K562 (cell line): ENCODE measurements around the gene POPDC2. TPM values are rescaled to one million over a fixed set of nuclear protein-coding genes. Genes with fewer than 3 reads are reported as not detected.

Experiments used
- ATAC-seq: fragments of 200-7000 bp; cut with Tn5 transposase; 3 replicates; pipeline ENCODE4 v1.9.1; 2020; ENCODE audit warnings: moderate library complexity
- BruUV-seq: library from RNA; stranded (reverse); fragments of 400-500 nt; replicated peaks from 2 replicates; lab custom pipeline; 2021; lab: Mats Ljungman, UMichigan
- CTCF ChIA-PET: fragments of 300-600 bp; formaldehyde crosslinking; extraction: SDS; loops from one replicate; lab custom pipeline; 2021; ENCODE audit warnings: low intra/inter-chr PET ratio; lab: Yijun Ruan, JAX
- POLR2A ChIA-PET: fragments of 300-600, 350-650 bp; sonication (Branson Sonifier 250); formaldehyde crosslinking; extraction: SDS; loops from one replicate; lab custom pipeline; 2021; ENCODE audit warnings: antibody characterized with exemption, inconsistent platforms; lab: Yijun Ruan, JAX
- DNase-seq, 4 experiments: peaks; one replicate each; pipeline versions ENCODE4 v3.0.0 to v3.0.0-alpha.2; 2011 to 2018; ENCODE audit warnings: low spot score in 3 of 4, mixed read lengths in 3 of 4; ENCODE audit errors: extremely low read depth in 1 of 4
- FAIRE-seq: peaks from 2 replicates; lab custom pipeline; 2011; peaks lifted over from hg19 to GRCh38; lab: Jason Lieb, UNC
- H2AFZ ChIP-seq: 2 replicates; pipeline ENCODE4 v1.6.0; 2011; ENCODE audit warnings: low read depth, low read length, control low read depth, inconsistent platforms
- H3K27ac ChIP-seq: fragments of 200-600 bp; 3 replicates; pipeline ENCODE4 v1.8.0; 2011; ENCODE audit warnings: low read depth, mild to moderate bottlenecking, control low read depth, inconsistent platforms, low read length, moderate library complexity, mixed read lengths; ENCODE audit errors: extremely low read depth
- H3K27me3 ChIP-seq, 2 experiments: fragments of 300-600 bp in 1 of 2; 2 replicates in 1 of 2; 3 replicates in 1 of 2; pipeline versions ENCODE4 v1.6.0 to v1.8.0; 2011; ENCODE audit warnings: inconsistent platforms in 2 of 2, low read length in 2 of 2, mild to moderate bottlenecking in 1 of 2, mixed read lengths in 1 of 2, moderate library complexity in 1 of 2; ENCODE audit not compliant: control insufficient read depth in 2 of 2, insufficient read depth in 2 of 2
- H3K36me3 ChIP-seq: fragments of 300-600 bp; 3 replicates; pipeline ENCODE4 v1.8.0; 2011; ENCODE audit warnings: mild to moderate bottlenecking, low read length, inconsistent platforms; ENCODE audit not compliant: control insufficient read depth, insufficient read depth
- H3K4me1 ChIP-seq, 2 experiments: fragments of 200-600 bp in 1 of 2; replicated peaks in 1 of 2; 2 replicates in 1 of 2; 3 replicates in 1 of 2; pipeline versions ENCODE4 v1.5.1 to v1.8.0; 2011; ENCODE audit warnings: inconsistent platforms in 2 of 2, low read length in 2 of 2, mild to moderate bottlenecking in 1 of 2, mixed read lengths in 1 of 2, moderate library complexity in 1 of 2; ENCODE audit not compliant: control insufficient read depth in 2 of 2, insufficient read depth in 2 of 2
- H3K4me2 ChIP-seq: 2 replicates; pipeline ENCODE4 v1.6.1; 2011; ENCODE audit warnings: low read length, control low read depth, inconsistent platforms, mixed read lengths; ENCODE audit not compliant: insufficient read depth
- H3K4me3 ChIP-seq: fragments of 200-600 bp; sonication (generic), shearing (Covaris generic); 2 replicates; pipeline ENCODE4 v1.5.1; 2016; ENCODE audit warnings: control low read depth, inconsistent platforms
- H3K79me2 ChIP-seq: fragments of 200-600 bp; 3 replicates; pipeline ENCODE4 v1.8.0; 2011; ENCODE audit warnings: low read length, inconsistent platforms; ENCODE audit not compliant: control insufficient read depth, insufficient read depth
- H3K9ac ChIP-seq, 2 experiments: 2 replicates each; pipeline versions ENCODE4 v1.6.0 to v1.6.1; 2011; ENCODE audit warnings: low read depth in 2 of 2, low read length in 2 of 2, control low read depth in 1 of 2, inconsistent platforms in 1 of 2, mild to moderate bottlenecking in 1 of 2, mixed read lengths in 1 of 2; ENCODE audit not compliant: insufficient read depth in 1 of 2
- H3K9me1 ChIP-seq: one replicate; pipeline ENCODE4 v1.6.0; 2011; ENCODE audit warnings: inconsistent platforms, mild to moderate bottlenecking, low read length, moderate library complexity; ENCODE audit not compliant: control insufficient read depth, insufficient read depth
- H3K9me3 ChIP-seq: replicated peaks from 2 replicates; pipeline ENCODE4 v1.5.1; 2011; ENCODE audit warnings: low read depth, low read length, inconsistent platforms; ENCODE audit not compliant: control insufficient read depth, insufficient read depth
- H4K20me1 ChIP-seq: replicated peaks from 2 replicates; pipeline ENCODE4 v1.6.1; 2011; ENCODE audit warnings: low read length, inconsistent platforms, mixed read lengths; ENCODE audit not compliant: control insufficient read depth, insufficient read depth
- CREBBP ChIP-seq: IDR thresholded peaks from one replicate; pipeline ENCODE4 v1.6.1; 2012; ENCODE audit warnings: low read depth, mild to moderate bottlenecking, control low read depth, inconsistent platforms, low read length
- ESRRB ChIP-seq: fragments of 250-450 bp; sonication (Bioruptor Pico); IDR thresholded peaks from 2 replicates; pipeline ENCODE4 v1.5.0; 2020; ENCODE audit warnings: mild to moderate bottlenecking, moderate library complexity, borderline replicate concordance
- HDAC1 ChIP-seq, 2 experiments: fragments of 450-650 bp; IDR thresholded peaks; 2 replicates each; pipeline ENCODE4 v1.6.1; 2016 to 2017; ENCODE audit warnings: inconsistent platforms in 1 of 2, mild to moderate bottlenecking in 1 of 2, moderate library complexity in 1 of 2
- MCM7 ChIP-seq, 2 experiments: fragments of 450-650 bp; IDR thresholded peaks; 2 replicates each; pipeline ENCODE4 v1.6.1; 2016 to 2018
- NBN ChIP-seq: fragments of 450-650 bp; IDR thresholded peaks from 2 replicates; pipeline ENCODE4 v1.6.1; 2016; ENCODE audit warnings: low read depth, mild to moderate bottlenecking
- RBM22 ChIP-seq: fragments of 200-400 bp; formaldehyde crosslinking; IDR thresholded peaks from 2 replicates; pipeline ENCODE4 v1.6.1; 2018; ENCODE audit warnings: low read length, low read depth; ENCODE audit not compliant: poor library complexity, severe bottlenecking
- SNIP1 ChIP-seq: fragments of 450-650 bp; IDR thresholded peaks from 2 replicates; pipeline ENCODE4 v1.7.1; 2017; ENCODE audit warnings: low read depth, mild to moderate bottlenecking
- SREBF1 ChIP-seq: fragments of 150-350 bp; IDR thresholded peaks from 2 replicates; pipeline ENCODE4 v1.6.1; 2014; ENCODE audit warnings: antibody characterized with exemption, low read depth, low read length, borderline replicate concordance
- ZNF124 ChIP-seq: sonication (generic); formaldehyde crosslinking; IDR thresholded peaks from 2 replicates; pipeline ENCODE4 v1.8.1; 2022; ENCODE audit warnings: missing genetic modification reagents
- WGBS: fragments of 100-300 bp; shearing (Covaris generic); methylation state at CpG from one replicate; pipeline ENCODE4 v1.1.6; 2016; ENCODE audit warnings: low coverage, mixed read lengths; ENCODE audit not compliant: insufficient coverage; ENCODE audit errors: missing lambda C conversion rate; 5-methylcytosine and 5-hydroxymethylcytosine counted together
- in situ Hi-C: fragments of 300-500 bp; cut with MboI; formaldehyde crosslinking; loops from 4 replicates; pipeline ENCODE4 v1.15.0; 2018; ENCODE audit warnings: inconsistent platforms, mixed read lengths
- intact Hi-C: fragments of 100-400 bp; cut with micrococcal nuclease; formaldehyde crosslinking; loops from 2 replicates; pipeline ENCODE4 v1.14.2; 2022
- polyA plus RNA-seq, 8 experiments: library from polyadenylated mRNA; depleted of rRNA in 4 of 8; stranded (reverse) in 5 of 8; unstranded in 3 of 8; fragments of >200 nt; fragmentation: Nextera tagmentation in 2 of 8; fragmentation: Illumina TruSeq in 1 of 8; extraction: Ambion mirVana in 2 of 8; extraction: Trizol in 1 of 8; gene quantifications; 2 replicates each; pipeline versions ENCODE4 v1.2.1 to v1.2.3, GENCODE V29; 2011 to 2014; ENCODE audit warnings: inconsistent platforms in 1 of 8, missing spikeins in 1 of 8
- total RNA-seq, 7 experiments: library from RNA; depleted of rRNA in 6 of 7; stranded (reverse); fragments of >200 nt in 6 of 7; fragmentation: Illumina TruSeq in 2 of 7; extraction: Trizol in 2 of 7; gene quantifications; 2 replicates each; pipeline versions ENCODE4 v1.2.1 to v1.2.3, GENCODE V29; 2011 to 2021; ENCODE audit warnings: low replicate concordance in 1 of 7
- TF ChIP-seq, protein P1 (sequence below), 3 experiments: IDR thresholded peaks in 2 of 3; conservative IDR thresholded peaks in 1 of 3; 2 replicates each; pipeline ENCODE4 v1.5.1; 2011 to 2012; ENCODE audit warnings: low read length in 3 of 3, mild to moderate bottlenecking in 3 of 3, control low read depth in 2 of 3, improper control_type of control experiment in 1 of 3, inconsistent platforms in 1 of 3, low read depth in 1 of 3, mixed read lengths in 1 of 3, moderate library complexity in 1 of 3; ENCODE audit not compliant: insufficient read depth in 2 of 3

The POPDC2 gene
- total and polyA plus RNA-seq, 9 of the 15 experiments (the other 6 are each of a cell fraction or from before 2014, with no cell fraction given) = 0.08 to 0.32 (median 0.13) TPM; not detected in 4

DNA sequence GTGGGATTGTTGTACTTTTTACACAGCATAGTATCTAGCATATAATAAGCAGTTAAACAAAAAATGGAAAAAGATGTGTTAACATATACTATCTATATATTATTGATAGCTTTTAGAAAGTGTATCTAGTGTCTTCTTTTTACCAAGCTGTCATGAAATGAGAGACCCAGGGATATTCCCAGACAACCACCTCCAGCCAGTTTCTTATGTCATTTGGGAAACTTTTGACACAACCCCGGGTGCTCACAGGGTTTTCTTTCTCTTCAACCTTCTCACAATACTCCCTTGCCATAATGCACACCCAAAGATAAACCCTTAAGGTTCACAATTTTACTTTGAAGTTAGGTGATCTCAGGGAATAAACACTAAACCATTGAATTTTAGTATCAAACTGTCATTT, 67.5 kb downstream of the POPDC2 start:
- in situ Hi-C loops = no loop called here
- ChIA-PET POLR2A (no interaction called here), CTCF (no interaction called here)
- Histone ChIP-seq H2AFZ (no peak overlapping the region), H3K9me1 (no peaks in the 10 kb centered on the region), H3K4me1 (peaks cover 0 to 5% of the 10 kb centered on the region in 2 experiments; a peak in 3 of 5 replicates), H3K27me3 (no peaks in the 10 kb centered on the region), H4K20me1 (no peaks in the 10 kb centered on the region), H3K79me2 (no peaks in the 10 kb centered on the region), H3K27ac (no peak overlapping the region), H3K9ac (no peak overlapping the region), H3K4me2 (no peak overlapping the region), H3K36me3 (no peaks in the 10 kb centered on the region), H3K9me3 (peaks cover 2% of the 10 kb centered on the region; the same call in 1 of the 2 replicates), H3K4me3 (no peak overlapping the region)
- intact Hi-C loops = no loop called here
- no peak for DNase-seq
- no peak for FAIRE-seq
- BruUV-seq = no TSS peak
- ATAC-seq = no peak
- WGBS = no CpG with 5 or more reads among the region's 1 CpG
- no peak for TF ChIP-seq HDAC1 (IDR thresholded peaks at IDR 0.05)
- TF ChIP-seq SNIP1 = no peak
- no peak for TF ChIP-seq RBM22
- no peak for TF ChIP-seq ESRRB (CRISPR knock-in tag)
- TF ChIP-seq MCM7 (IDR thresholded peaks at IDR 0.05) = no peak
- TF ChIP-seq, protein P1, sequence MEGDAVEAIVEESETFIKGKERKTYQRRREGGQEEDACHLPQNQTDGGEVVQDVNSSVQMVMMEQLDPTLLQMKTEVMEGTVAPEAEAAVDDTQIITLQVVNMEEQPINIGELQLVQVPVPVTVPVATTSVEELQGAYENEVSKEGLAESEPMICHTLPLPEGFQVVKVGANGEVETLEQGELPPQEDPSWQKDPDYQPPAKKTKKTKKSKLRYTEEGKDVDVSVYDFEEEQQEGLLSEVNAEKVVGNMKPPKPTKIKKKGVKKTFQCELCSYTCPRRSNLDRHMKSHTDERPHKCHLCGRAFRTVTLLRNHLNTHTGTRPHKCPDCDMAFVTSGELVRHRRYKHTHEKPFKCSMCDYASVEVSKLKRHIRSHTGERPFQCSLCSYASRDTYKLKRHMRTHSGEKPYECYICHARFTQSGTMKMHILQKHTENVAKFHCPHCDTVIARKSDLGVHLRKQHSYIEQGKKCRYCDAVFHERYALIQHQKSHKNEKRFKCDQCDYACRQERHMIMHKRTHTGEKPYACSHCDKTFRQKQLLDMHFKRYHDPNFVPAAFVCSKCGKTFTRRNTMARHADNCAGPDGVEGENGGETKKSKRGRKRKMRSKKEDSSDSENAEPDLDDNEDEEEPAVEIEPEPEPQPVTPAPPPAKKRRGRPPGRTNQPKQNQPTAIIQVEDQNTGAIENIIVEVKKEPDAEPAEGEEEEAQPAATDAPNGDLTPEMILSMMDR (IDR thresholded peaks at IDR 0.05 in 2 of 3, conservative IDR thresholded peaks at IDR 0.05 in 1 of 3; ENCODE audit: insufficient read depth in 2 of 3, low read depth in 1 of 3, low read length in 3 of 3) = no peak
- no peak for TF ChIP-seq NBN
- TF ChIP-seq SREBF1 = no peak
- TF ChIP-seq ZNF124 = no peak
- TF ChIP-seq CREBBP = no peak

Other genes with a start within 250 kb of the POPDC2 start
Only the 7 nearest of the 9 such genes appear.
- 62.1 and 78.8 TPM in 2 replicates for gene TIMMDC1, start 162.0 kb downstream of the POPDC2 start, total RNA-seq (2014; rRNA removed)
- gene TIMMDC1, start 162.0 kb downstream of the POPDC2 start, total RNA-seq (2014; rRNA removed; fragmentation: Illumina TruSeq; extraction: Trizol) = 81.6 and 82.6 TPM in 2 replicates
- gene TIMMDC1, start 162.0 kb downstream of the POPDC2 start, total RNA-seq (2015; rRNA removed; fragmentation: Illumina TruSeq; extraction: Trizol) = 63.8 and 87.4 TPM in 2 replicates
- gene TIMMDC1, start 162.0 kb downstream of the POPDC2 start, total RNA-seq (2021) = 107 and 121 TPM in 2 replicates
- 62.5 and 86.6 TPM in 2 replicates for gene TIMMDC1, start 162.0 kb downstream of the POPDC2 start, polyA plus RNA-seq (2011; rRNA removed)
- gene TIMMDC1, start 162.0 kb downstream of the POPDC2 start, polyA plus RNA-seq (2014; fragmentation: Illumina TruSeq; extraction: Trizol) = 68.1 and 78.7 TPM in 2 replicates
- 100 to 1,000 TPM; 224 to 226 TPM for gene TIMMDC1, start 162.0 kb downstream of the POPDC2 start, polyA plus RNA-seq (2014; fragmentation: Nextera tagmentation; extraction: Ambion mirVana)
- 79.0 and 88.9 TPM in 2 replicates for gene TIMMDC1, start 162.0 kb downstream of the POPDC2 start, polyA plus RNA-seq (2014; rRNA removed)
- 5.0 and 5.5 TPM in 2 replicates for gene CD80, start 101.0 kb downstream of the POPDC2 start, total RNA-seq (2014; rRNA removed)
- 5.6 and 6.5 TPM in 2 replicates for gene CD80, start 101.0 kb downstream of the POPDC2 start, total RNA-seq (2014; rRNA removed; fragmentation: Illumina TruSeq; extraction: Trizol)
- 6.9 and 8.2 TPM in 2 replicates for gene CD80, start 101.0 kb downstream of the POPDC2 start, total RNA-seq (2015; rRNA removed; fragmentation: Illumina TruSeq; extraction: Trizol)
- 4.4 and 4.8 TPM in 2 replicates for gene CD80, start 101.0 kb downstream of the POPDC2 start, total RNA-seq (2021)
- 0.38 and 3.0 TPM in 2 replicates for gene CD80, start 101.0 kb downstream of the POPDC2 start, polyA plus RNA-seq (2011; rRNA removed)
- gene CD80, start 101.0 kb downstream of the POPDC2 start, polyA plus RNA-seq (2014; fragmentation: Illumina TruSeq; extraction: Trizol) = 6.0 and 6.6 TPM in 2 replicates
- 1 to 10 TPM; 5.7 to 6.6 TPM for gene CD80, start 101.0 kb downstream of the POPDC2 start, polyA plus RNA-seq (2014; fragmentation: Nextera tagmentation; extraction: Ambion mirVana)
- gene CD80, start 101.0 kb downstream of the POPDC2 start, polyA plus RNA-seq (2014; rRNA removed) = 3.7 and 5.3 TPM in 2 replicates
- 0.45 and 0.57 TPM in 2 replicates for gene ADPRH, start 81.1 kb downstream of the POPDC2 start, total RNA-seq (2014; rRNA removed)
- gene ADPRH, start 81.1 kb downstream of the POPDC2 start, total RNA-seq (2014; rRNA removed; fragmentation: Illumina TruSeq; extraction: Trizol) = 0.65 and 0.83 TPM in 2 replicates
- gene ADPRH, start 81.1 kb downstream of the POPDC2 start, total RNA-seq (2015; rRNA removed; fragmentation: Illumina TruSeq; extraction: Trizol) = 0.57 and 0.87 TPM in 2 replicates
- gene ADPRH, start 81.1 kb downstream of the POPDC2 start, total RNA-seq (2021) = 1.3 and 1.4 TPM in 2 replicates
- 0.45 and 0.53 TPM in 2 replicates for gene ADPRH, start 81.1 kb downstream of the POPDC2 start, polyA plus RNA-seq (2011; rRNA removed)
- 1.4 and 1.6 TPM in 2 replicates for gene ADPRH, start 81.1 kb downstream of the POPDC2 start, polyA plus RNA-seq (2014; fragmentation: Illumina TruSeq; extraction: Trizol)
- under 1 TPM; 0.01 to 0.24 TPM for gene ADPRH, start 81.1 kb downstream of the POPDC2 start, polyA plus RNA-seq (2014; fragmentation: Nextera tagmentation; extraction: Ambion mirVana)
- 0.85 and 0.91 TPM in 2 replicates for gene ADPRH, start 81.1 kb downstream of the POPDC2 start, polyA plus RNA-seq (2014; rRNA removed)
- not detected in 2 replicates for gene PLA1A, start 62.7 kb downstream of the POPDC2 start, total RNA-seq (2014; rRNA removed)
- gene PLA1A, start 62.7 kb downstream of the POPDC2 start, total RNA-seq (2014; rRNA removed; fragmentation: Illumina TruSeq; extraction: Trizol) = not detected in 2 replicates
- not detected in 2 replicates for gene PLA1A, start 62.7 kb downstream of the POPDC2 start, total RNA-seq (2015; rRNA removed; fragmentation: Illumina TruSeq; extraction: Trizol)
- gene PLA1A, start 62.7 kb downstream of the POPDC2 start, total RNA-seq (2021) = not detected in 2 replicates
- not detected in 2 replicates for gene PLA1A, start 62.7 kb downstream of the POPDC2 start, polyA plus RNA-seq (2011; rRNA removed)
- not detected in 2 replicates for gene PLA1A, start 62.7 kb downstream of the POPDC2 start, polyA plus RNA-seq (2014; fragmentation: Illumina TruSeq; extraction: Trizol)
- gene PLA1A, start 62.7 kb downstream of the POPDC2 start, polyA plus RNA-seq (2014; fragmentation: Nextera tagmentation; extraction: Ambion mirVana) = not detected
- gene PLA1A, start 62.7 kb downstream of the POPDC2 start, polyA plus RNA-seq (2014; rRNA removed) = not detected in 2 replicates
- gene COX17, start 16.8 kb upstream of the POPDC2 start, total RNA-seq (2014; rRNA removed) = 64.5 and 69.3 TPM in 2 replicates
- 47.9 and 51.6 TPM in 2 replicates for gene COX17, start 16.8 kb upstream of the POPDC2 start, total RNA-seq (2014; rRNA removed; fragmentation: Illumina TruSeq; extraction: Trizol)
- gene COX17, start 16.8 kb upstream of the POPDC2 start, total RNA-seq (2015; rRNA removed; fragmentation: Illumina TruSeq; extraction: Trizol) = 52.6 and 60.6 TPM in 2 replicates
- 34.3 and 44.2 TPM in 2 replicates for gene COX17, start 16.8 kb upstream of the POPDC2 start, total RNA-seq (2021)
- 29.1 and 32.2 TPM in 2 replicates for gene COX17, start 16.8 kb upstream of the POPDC2 start, polyA plus RNA-seq (2011; rRNA removed)
- 32.5 and 40.8 TPM in 2 replicates for gene COX17, start 16.8 kb upstream of the POPDC2 start, polyA plus RNA-seq (2014; fragmentation: Illumina TruSeq; extraction: Trizol)
- 100 to 1,000 TPM; 147 to 167 TPM for gene COX17, start 16.8 kb upstream of the POPDC2 start, polyA plus RNA-seq (2014; fragmentation: Nextera tagmentation; extraction: Ambion mirVana)
- 102 and 121 TPM in 2 replicates for gene COX17, start 16.8 kb upstream of the POPDC2 start, polyA plus RNA-seq (2014; rRNA removed)
- gene CFAP91, start 42.4 kb upstream of the POPDC2 start, total RNA-seq (2014; rRNA removed) = not detected in 2 replicates
- gene CFAP91, start 42.4 kb upstream of the POPDC2 start, total RNA-seq (2014; rRNA removed; fragmentation: Illumina TruSeq; extraction: Trizol) = not detected in 2 replicates
- gene CFAP91, start 42.4 kb upstream of the POPDC2 start, total RNA-seq (2015; rRNA removed; fragmentation: Illumina TruSeq; extraction: Trizol) = not detected in 2 replicates
- not detected in 2 replicates for gene CFAP91, start 42.4 kb upstream of the POPDC2 start, total RNA-seq (2021)
- gene CFAP91, start 42.4 kb upstream of the POPDC2 start, polyA plus RNA-seq (2011; rRNA removed) = not detected in 2 replicates
- not detected in 2 replicates for gene CFAP91, start 42.4 kb upstream of the POPDC2 start, polyA plus RNA-seq (2014; fragmentation: Illumina TruSeq; extraction: Trizol)
- not detected for gene CFAP91, start 42.4 kb upstream of the POPDC2 start, polyA plus RNA-seq (2014; fragmentation: Nextera tagmentation; extraction: Ambion mirVana)
- not detected in 2 replicates for gene CFAP91, start 42.4 kb upstream of the POPDC2 start, polyA plus RNA-seq (2014; rRNA removed)
- not detected in 2 replicates for gene NR1I2, start 121.5 kb upstream of the POPDC2 start, total RNA-seq (2014; rRNA removed)
- gene NR1I2, start 121.5 kb upstream of the POPDC2 start, total RNA-seq (2014; rRNA removed; fragmentation: Illumina TruSeq; extraction: Trizol) = not detected in 2 replicates
- not detected in 2 replicates for gene NR1I2, start 121.5 kb upstream of the POPDC2 start, total RNA-seq (2015; rRNA removed; fragmentation: Illumina TruSeq; extraction: Trizol)
- 0.18 TPM in 1 of 2 replicates, not detected in the other for gene NR1I2, start 121.5 kb upstream of the POPDC2 start, total RNA-seq (2021)
- gene NR1I2, start 121.5 kb upstream of the POPDC2 start, polyA plus RNA-seq (2011; rRNA removed) = not detected in 2 replicates
- not detected in 2 replicates for gene NR1I2, start 121.5 kb upstream of the POPDC2 start, polyA plus RNA-seq (2014; fragmentation: Illumina TruSeq; extraction: Trizol)
- not detected for gene NR1I2, start 121.5 kb upstream of the POPDC2 start, polyA plus RNA-seq (2014; fragmentation: Nextera tagmentation; extraction: Ambion mirVana)
- gene NR1I2, start 121.5 kb upstream of the POPDC2 start, polyA plus RNA-seq (2014; rRNA removed) = not detected in 2 replicates